ENCODE results near the gene WIPF1.

WIPF1 gene

DNA sequence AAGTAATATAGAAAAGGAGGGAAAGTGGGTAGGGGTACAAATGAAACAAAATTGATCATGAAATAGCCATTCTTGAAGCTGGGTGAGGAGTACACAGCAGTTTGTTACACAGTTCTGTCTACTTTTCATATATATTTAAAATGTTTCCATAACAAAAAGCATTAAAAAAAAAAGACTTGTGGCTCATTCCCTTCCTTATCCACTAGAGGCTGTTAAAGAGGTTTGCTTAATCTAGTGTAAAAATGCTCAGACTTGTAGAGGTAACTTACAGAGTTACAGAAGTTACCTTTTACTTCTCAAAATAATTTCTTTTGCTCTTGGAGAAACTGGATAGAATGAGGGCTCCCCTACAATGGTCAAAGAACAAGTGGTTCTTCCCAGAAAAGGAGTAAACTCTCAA is 8.1 kb upstream of the WIPF1 start:
- TF ChIP-seq, protein P1, sequence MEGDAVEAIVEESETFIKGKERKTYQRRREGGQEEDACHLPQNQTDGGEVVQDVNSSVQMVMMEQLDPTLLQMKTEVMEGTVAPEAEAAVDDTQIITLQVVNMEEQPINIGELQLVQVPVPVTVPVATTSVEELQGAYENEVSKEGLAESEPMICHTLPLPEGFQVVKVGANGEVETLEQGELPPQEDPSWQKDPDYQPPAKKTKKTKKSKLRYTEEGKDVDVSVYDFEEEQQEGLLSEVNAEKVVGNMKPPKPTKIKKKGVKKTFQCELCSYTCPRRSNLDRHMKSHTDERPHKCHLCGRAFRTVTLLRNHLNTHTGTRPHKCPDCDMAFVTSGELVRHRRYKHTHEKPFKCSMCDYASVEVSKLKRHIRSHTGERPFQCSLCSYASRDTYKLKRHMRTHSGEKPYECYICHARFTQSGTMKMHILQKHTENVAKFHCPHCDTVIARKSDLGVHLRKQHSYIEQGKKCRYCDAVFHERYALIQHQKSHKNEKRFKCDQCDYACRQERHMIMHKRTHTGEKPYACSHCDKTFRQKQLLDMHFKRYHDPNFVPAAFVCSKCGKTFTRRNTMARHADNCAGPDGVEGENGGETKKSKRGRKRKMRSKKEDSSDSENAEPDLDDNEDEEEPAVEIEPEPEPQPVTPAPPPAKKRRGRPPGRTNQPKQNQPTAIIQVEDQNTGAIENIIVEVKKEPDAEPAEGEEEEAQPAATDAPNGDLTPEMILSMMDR (IDR thresholded peaks at IDR 0.05; ENCODE audit: borderline replicate concordance, control extremely low read depth, extremely low read depth, insufficient read depth, missing control alignments): no peak
- in situ Hi-C loops (cut with MboI; ENCODE audit: low sequenced_read_pairs, unreplicated experiment): no loop called here
- no peak for DNase-seq (ENCODE audit: low spot score)

DNA sequence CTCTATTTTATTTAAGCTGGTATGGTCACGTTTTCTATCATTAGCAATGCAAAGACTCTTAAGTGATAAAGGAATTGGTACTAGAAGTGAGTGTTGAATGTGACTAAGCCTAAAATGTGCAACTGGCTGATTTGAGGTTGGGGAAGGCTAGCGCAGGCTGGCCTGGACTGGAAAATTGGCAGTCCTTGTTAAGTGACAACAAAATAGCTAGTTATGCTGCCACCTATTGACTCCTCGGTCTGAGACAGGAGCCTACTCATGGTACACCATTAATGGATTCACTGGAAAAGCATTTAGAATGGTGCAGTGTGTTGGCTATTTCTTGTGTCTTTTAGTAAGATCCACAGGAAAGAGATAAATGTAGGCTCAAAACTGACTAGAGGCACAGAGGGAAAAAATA is 5.7 kb upstream of the WIPF1 start:
- DNase-seq (ENCODE audit: low spot score): no peak
- in situ Hi-C loops (cut with MboI; ENCODE audit: low sequenced_read_pairs, unreplicated experiment): no loop called here
- TF ChIP-seq, protein P1 (IDR thresholded peaks at IDR 0.05; ENCODE audit: borderline replicate concordance, control extremely low read depth, extremely low read depth, insufficient read depth, missing control alignments): peak; percentile 68

DNA sequence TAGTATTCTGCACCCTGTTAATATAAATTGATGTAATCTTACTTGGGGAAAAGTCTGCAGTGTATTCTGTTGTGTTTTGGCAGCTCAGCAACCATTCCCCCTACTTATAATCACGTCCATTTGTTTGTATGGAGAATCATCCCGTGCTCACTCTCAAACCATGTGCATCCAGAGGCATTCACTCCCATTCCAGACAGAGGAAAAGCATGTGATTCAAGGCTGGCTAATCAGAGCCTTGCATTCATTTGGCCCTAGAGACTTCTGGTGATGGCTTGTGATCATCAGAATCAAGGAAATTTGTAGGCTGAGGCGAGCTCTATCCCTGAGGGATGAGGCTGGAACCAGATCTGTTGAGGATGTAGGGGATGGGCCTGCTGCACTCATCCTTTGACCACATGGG is 5.1 kb upstream of the WIPF1 start:
- in situ Hi-C loops (cut with MboI; ENCODE audit: low sequenced_read_pairs, unreplicated experiment): no loop called here
- DNase-seq (ENCODE audit: low spot score): no peak
- TF ChIP-seq, protein P1 (IDR thresholded peaks at IDR 0.05; ENCODE audit: borderline replicate concordance, control extremely low read depth, extremely low read depth, insufficient read depth, missing control alignments): no peak

DNA sequence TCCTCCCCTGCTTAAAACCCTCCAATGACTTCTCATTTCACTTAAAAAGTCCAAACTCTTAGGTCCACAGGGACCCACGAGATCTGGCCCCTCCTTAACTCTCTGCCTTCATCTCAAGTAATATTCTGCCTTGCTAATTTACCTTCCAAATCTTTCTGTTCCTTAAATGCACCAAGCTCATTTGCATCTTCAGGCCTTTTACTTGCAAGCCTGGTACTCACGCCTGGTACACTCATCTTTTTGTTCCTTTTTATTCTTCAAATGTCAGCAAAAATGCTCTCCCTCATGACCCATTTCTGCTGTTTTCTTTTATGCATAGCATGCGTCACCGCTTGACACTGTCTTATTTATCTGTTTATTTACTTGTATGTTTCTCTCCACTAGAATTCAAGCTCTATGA is 2.7 kb upstream of the WIPF1 start:
- in situ Hi-C loops (cut with MboI; ENCODE audit: low sequenced_read_pairs, unreplicated experiment): no loop called here
- TF ChIP-seq, protein P1 (IDR thresholded peaks at IDR 0.05; ENCODE audit: borderline replicate concordance, control extremely low read depth, extremely low read depth, insufficient read depth, missing control alignments): no peak
- no peak for DNase-seq (ENCODE audit: low spot score)

DNA sequence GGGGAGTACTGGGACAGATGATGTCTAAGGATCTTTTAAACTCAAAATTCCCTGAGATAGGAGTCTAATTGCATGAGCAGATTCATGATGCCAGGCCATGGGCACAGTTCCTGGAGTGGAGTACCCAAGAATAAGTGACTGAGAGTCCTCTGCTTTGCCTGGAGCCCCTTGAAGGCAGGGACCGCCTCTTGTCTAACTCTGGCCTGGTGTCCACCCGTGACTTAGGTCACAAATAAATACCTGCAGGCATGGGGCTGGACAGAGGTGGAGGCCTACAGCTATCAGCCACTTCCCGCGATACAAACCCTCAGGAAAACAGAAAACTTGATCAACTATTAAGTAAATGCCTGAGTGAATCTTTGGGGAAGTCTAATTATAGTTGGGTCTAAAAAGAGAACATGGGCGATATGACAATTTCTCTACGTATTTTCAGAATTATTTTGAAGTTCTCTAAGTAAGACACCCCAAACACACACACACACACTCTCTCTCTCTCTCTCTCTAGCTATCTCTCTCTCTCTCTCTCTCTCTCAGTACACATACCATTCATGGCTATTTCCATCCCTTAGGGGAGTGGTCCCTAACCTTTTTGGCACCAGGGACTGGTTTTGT is 1.8 kb upstream of the WIPF1 start:
- TF ChIP-seq, protein P1 (IDR thresholded peaks at IDR 0.05; ENCODE audit: borderline replicate concordance, control extremely low read depth, extremely low read depth, insufficient read depth, missing control alignments): no peak
- in situ Hi-C loops (cut with MboI; ENCODE audit: low sequenced_read_pairs, unreplicated experiment): no loop called here
- no peak for DNase-seq (ENCODE audit: low spot score)

DNA sequence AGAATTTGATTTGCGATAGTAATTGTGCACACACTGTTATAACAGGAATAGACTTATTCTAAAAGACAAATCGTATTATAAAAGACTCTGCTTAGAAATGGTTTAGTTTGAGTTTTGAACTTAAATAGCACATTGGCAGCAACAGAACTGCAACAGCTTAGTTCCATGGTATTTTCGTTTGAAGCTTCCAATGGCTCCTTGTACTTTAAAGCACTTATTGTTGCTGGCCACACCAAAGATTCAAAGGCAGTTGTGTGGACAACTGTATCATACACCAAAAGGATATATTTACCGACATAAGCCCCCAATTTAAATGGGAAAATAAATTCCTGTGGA is 627 bp downstream of the WIPF1 start:
- in situ Hi-C loops (cut with MboI; ENCODE audit: low sequenced_read_pairs, unreplicated experiment): no loop called here
- TF ChIP-seq, protein P1 (IDR thresholded peaks at IDR 0.05; ENCODE audit: borderline replicate concordance, control extremely low read depth, extremely low read depth, insufficient read depth, missing control alignments): no peak
- DNase-seq (ENCODE audit: low spot score): no peak
